Panc1 (cell line): ENCODE measurements around the gene KRT35. TPM values are rescaled to one million over a fixed set of nuclear protein-coding genes. Genes with fewer than 3 reads are reported as not detected.

Experiments
- microRNA-seq: library from miRNA; unstranded; fragments of <30 nt; microRNA quantifications from one replicate; pipeline ENCODE4 v1.1.0, GENCODE V29; 2020; ENCODE audit not compliant: unreplicated experiment
- total RNA-seq: library from RNA; stranded (reverse); gene quantifications from one replicate; pipeline ENCODE4 v1.2.1, GENCODE V29; 2021; ENCODE audit not compliant: unreplicated experiment

KRT35 gene
- total RNA-seq, 1 experiment from 2014 or later = not detected

Small RNA genes within 50 kb of the gene (microRNA-seq; reads per million reads assigned to microRNA genes)
- gene MIR6510 = 1.3 reads per million

Other genes starting within 250 kb of the KRT35 start
- not detected for gene KRTAP9-3, start 248.7 kb downstream of the KRT35 start, total RNA-seq
- gene KRTAP9-8, start 243.2 kb downstream of the KRT35 start, total RNA-seq = not detected
- not detected for gene KRTAP9-4, start 231.5 kb downstream of the KRT35 start, total RNA-seq
- gene KRTAP9-9, start 225.8 kb downstream of the KRT35 start, total RNA-seq = not detected
- gene KRTAP9-6, start 215.8 kb downstream of the KRT35 start, total RNA-seq = not detected
- not detected for gene KRTAP9-7, start 205.5 kb downstream of the KRT35 start, total RNA-seq
- not detected for gene KRTAP29-1, start 178.3 kb downstream of the KRT35 start, total RNA-seq
- not detected for gene KRTAP16-1, start 171.8 kb downstream of the KRT35 start, total RNA-seq
- gene KRTAP17-1, start 165.4 kb downstream of the KRT35 start, total RNA-seq = not detected
- gene KRT33A, start 130.3 kb downstream of the KRT35 start, total RNA-seq = not detected
- gene KRT33B, start 111.3 kb downstream of the KRT35 start, total RNA-seq = not detected
- not detected for gene KRT34, start 98.8 kb downstream of the KRT35 start, total RNA-seq
- not detected for gene KRT31, start 83.5 kb downstream of the KRT35 start, total RNA-seq
- gene KRT37, start 56.6 kb downstream of the KRT35 start, total RNA-seq = not detected
- gene KRT38, start 40.2 kb downstream of the KRT35 start, total RNA-seq = not detected
- gene KRT32, start 13.8 kb downstream of the KRT35 start, total RNA-seq = 0.72 TPM
- gene KRT36, start 8.8 kb upstream of the KRT35 start, total RNA-seq = not detected
- gene KRT13, start 24.5 kb upstream of the KRT35 start, total RNA-seq = 0.36 TPM
- 70.4 TPM for gene KRT15, start 37.7 kb upstream of the KRT35 start, total RNA-seq
- gene KRT19, start 47.2 kb upstream of the KRT35 start, total RNA-seq = 2,383 TPM
- gene KRT9, start 90.9 kb upstream of the KRT35 start, total RNA-seq = not detected
- not detected for gene KRT14, start 105.7 kb upstream of the KRT35 start, total RNA-seq
- gene KRT16, start 131.6 kb upstream of the KRT35 start, total RNA-seq = 1.6 TPM
- gene KRT17, start 143.4 kb upstream of the KRT35 start, total RNA-seq = 1.9 TPM
- gene EIF1, start 207.7 kb upstream of the KRT35 start, total RNA-seq = 747 TPM
- not detected for gene GAST, start 231.2 kb upstream of the KRT35 start, total RNA-seq